Activated effector memory CD4-positive, alpha-beta T cell treated with anti-CD3 and anti-CD28 coated beads, Interleukin-2, amount 50 U/mL, for 16 hours (primary cell): ENCODE results near the gene ZNF653.
A peak's percentile ranks its signal among the peaks of the same experiment; 100 is the strongest.
"Not testable (repeated sequence)": the region's sequence is repeated elsewhere in the genome, so short reads cannot be mapped to it uniquely, and the experiment has no call there.

Experiments
- DNase-seq: peaks from one replicate; pipeline ENCODE4 v3.0.0-alpha.2; 2020

ZNF653 gene

DNA sequence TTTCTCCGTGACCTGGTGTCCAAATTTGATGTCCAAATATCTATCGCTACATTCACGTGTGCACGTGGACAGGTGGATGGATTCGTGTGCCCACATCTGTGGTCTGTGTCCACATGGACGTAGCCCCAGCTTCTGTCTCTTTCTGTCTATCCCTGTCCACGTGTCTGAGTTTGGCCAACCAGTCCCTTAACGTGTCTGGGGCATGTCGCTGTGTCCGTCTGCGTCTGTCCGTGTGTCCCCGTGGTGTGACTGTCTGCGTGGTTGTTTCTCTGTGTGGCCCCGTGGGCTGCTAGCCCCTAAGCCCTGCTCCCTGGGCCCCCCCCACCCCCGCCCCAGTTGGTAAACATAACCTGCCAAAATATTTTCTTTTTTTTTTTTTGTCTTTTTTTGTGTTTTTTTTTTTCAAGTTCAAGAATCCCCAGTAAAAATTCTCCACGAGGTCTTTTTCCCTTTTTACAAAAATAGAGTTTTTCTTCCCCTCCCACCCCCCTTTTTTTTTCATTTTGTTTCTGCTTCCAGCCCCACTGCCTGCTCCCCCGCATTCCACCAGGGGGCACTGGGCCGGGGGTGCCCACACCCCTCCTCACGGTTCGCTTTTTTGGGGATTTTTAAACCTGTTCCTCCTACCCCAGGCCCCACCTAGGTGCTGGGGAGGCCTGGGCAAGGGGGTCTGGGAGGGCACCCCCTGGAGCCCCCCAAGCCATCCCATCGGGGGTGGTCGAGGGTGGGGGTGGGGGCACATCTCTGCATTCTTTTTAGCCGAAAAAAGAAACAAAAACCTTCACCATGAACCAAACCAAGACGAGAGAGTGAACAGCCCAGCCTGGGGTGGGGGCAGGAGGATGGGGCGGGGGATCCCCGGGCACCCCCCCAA lies 51.9 kb downstream of the ZNF653 start:
- DNase-seq = no peak

DNA sequence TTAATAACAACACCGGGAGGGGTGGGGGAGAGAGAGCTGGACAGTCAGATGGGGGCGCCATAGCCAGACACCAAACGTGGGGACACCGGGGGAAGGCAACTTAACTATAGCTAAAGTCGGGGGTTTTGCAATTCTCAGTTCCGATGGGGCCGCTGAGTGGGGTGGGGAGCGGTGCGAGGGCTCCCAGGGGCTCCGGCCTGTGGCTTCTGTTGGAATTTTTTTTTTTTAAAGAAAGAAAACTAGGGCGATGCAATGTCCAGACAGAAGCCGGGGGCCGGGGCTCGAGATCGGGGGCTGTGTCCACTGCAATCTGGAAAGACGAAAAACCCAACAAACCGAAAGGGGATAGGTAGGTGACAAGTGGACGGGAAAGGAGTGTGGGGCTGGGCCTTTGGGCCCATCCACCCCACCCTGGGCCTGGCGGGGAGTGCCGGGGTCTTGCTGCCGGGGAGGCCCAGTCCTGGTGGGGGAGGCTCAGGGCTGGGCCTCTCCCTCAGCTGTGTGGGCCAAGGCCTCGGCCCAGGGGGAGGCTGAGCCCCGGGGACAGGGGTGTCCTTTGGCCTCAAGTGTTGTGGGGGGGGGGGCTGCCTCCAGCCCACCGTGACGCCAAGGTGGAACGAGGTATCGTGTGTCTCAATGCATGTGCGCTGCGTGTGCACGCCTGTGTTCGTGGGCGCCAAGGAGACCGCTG lies 52.9 kb downstream of the ZNF653 start:
- no peak for DNase-seq

- no peak for DNase-seq
These were observed 53.6 kb downstream of the ZNF653 start for GRCh38 chr19:11451871-11452619.

GRCh38 chr19:11451327-11451870 lies 54.2 kb downstream of the ZNF653 start:
- no peak for DNase-seq

GRCh38 chr19:11450570-11451326 lies 54.9 kb downstream of the ZNF653 start:
- no peak for DNase-seq

- DNase-seq = no peak
These were observed 56.6 kb downstream of the ZNF653 start for GRCh38 chr19:11448923-11449554.

GRCh38 chr19:11448410-11448809 lies 57.2 kb downstream of the ZNF653 start:
- no peak for DNase-seq

DNA sequence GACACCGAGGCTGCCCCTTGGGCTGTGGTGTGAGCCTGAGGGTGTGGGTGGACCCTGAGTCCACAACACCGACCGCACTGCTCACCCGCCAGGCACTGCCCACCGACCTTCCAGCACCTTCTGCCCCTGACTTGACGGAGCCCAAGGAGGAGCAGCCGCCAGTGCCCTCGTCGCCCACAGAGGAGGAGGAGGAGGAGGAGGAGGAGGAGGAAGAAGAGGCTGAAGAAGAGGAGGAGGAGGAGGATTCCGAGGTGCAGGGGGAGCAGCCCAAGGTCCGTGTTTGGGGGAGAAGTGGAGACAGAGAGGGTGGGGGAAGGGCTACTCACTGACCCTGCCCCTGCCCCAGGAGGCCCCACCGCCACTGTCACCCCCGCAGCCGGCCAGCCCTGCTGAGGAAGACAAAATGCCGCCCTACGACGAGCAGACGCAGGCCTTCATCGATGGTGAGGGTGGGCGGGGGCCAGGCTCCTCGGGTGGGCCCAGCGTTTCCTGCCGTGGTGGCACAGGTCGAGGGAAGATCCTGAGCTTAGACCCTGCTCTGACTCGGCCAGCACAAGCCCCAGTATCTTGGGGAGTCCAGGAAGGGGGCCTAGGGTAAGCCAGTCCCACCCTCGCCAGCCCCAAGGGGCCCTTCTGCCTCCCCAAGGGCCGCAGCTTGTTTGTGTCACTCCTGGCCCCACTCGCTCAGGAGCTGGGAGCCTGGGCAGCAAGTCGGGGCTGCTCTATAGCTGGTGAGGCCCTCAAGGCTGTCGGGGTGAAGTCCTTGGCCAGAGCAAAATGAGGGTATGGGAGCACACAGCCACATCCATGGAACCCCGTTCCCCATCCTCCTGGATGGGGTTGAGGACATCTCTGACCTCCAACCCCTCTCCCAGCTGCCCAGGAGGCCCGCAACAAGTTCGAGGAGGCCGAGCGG lies 58.0 kb downstream of the ZNF653 start:
- DNase-seq = no peak

- peak; percentile 81 for DNase-seq
These were observed 58.9 kb downstream of the ZNF653 start for GRCh38 chr19:11446652-11447301.

DNA sequence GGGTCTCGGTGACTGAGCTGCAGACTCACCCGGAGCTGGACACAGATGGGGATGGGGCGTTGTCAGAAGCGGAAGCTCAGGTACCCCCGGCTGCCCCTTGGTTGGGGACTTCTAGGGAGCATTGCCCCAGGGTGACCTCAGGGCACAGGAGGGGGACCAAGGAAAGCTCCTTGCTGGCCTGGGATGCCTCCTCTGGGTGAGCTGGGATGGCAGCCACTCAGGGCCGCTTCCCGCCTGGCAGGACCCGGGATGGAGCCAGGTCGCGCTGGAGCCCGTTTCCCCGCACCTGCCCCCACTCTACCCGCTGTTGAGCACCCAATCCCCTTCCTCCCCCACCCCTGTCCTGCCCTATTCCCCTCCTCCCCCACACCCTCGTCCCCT lies 59.4 kb downstream of the ZNF653 start:
- DNase-seq = no peak

DNA sequence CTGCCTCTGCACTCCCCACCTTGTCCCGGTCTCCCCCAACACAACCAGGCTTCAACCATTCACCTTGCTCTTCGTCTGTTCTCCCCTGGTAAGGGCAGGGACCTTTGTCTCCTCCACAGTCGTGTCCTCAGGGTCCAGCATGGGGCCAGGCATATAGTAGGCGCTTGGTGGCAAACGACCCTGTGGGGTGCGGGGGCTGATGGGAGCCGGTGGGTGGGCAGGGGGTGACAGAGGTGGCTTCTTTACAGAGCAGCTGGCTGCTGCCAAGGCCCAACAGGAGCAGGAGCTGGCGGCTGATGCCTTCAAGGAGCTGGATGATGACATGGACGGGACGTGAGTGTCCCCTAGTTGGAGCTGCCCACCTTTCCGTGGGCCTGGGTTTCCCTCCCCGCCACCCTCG lies 60.5 kb downstream of the ZNF653 start:
- DNase-seq = no peak

DNA sequence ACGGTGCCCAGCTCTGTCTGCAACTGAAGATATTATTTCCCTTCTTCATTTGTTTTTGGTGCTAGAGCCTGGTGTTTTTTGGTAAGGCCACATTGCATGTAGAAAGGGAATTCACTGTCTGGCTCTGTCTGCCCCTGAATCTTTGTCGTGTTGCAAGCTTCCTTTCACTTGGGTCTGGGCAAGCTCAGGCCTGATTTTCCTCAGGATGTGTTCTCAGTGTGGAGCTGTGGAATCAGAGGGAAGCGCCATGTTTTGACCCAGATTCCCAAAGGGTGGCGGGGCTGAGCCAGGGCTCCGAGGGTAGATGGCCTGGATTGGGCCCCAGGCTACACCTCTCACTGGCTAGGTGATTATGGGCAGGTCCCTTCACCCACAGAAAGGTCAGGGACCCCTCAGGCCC lies 61.6 kb downstream of the ZNF653 start:
- DNase-seq = no peak

GRCh38 chr19:11437955-11438354 lies 67.7 kb downstream of the ZNF653 start:
- no peak for DNase-seq

- DNase-seq = peak; percentile 73
These were observed 69.8 kb downstream of the ZNF653 start for GRCh38 chr19:11435833-11436313.

DNA sequence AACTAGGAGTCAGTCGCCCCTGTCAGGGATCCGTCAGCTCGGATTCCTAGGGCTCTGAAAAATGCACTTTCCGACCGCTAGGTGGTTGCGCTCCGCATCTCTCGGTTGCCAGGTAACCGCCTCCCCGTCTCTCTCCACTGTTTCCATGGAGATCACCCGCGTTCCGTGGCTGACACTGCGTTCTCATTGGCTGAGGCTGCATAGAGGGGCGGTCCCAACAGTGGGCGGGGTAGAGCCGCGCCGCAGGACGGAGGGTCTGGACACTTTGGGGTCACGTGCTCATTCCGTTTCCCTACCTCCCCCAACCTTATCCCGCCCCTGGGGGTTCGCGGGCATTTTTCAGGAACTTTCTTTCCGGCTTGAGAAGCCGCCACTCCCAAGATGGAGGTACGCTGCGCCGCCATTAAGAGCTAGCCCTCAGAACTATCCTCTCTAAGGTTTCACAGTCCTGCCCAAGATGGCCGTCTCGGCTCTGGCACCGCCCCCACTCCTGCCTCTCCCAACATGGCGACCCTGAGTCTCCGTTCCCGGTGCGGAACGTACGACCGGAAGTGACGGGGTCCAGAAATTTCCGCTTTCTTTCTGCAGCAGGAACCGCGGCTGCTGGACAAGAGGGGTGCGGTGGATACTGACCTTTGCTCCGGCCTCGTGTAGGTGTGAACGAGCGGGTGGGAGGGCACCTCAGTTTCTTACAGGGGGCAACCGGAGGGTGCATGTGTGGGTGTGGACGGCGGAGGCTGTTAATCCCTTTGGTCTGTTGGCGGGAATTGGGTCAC lies 70.4 kb downstream of the ZNF653 start, which contains the start of the genes ODAD3 and PRKCSH:
Gene ODAD3 (minus strand): TSS at position 65 of the 776 bp plus-strand sequence. CDS start 105 bp downstream, outside the sequence.
Gene PRKCSH (plus strand): TSS at position 579 of the 776 bp plus-strand sequence. CDS start 483 bp downstream, outside the sequence.
- peak; percentile 99 for DNase-seq

DNA sequence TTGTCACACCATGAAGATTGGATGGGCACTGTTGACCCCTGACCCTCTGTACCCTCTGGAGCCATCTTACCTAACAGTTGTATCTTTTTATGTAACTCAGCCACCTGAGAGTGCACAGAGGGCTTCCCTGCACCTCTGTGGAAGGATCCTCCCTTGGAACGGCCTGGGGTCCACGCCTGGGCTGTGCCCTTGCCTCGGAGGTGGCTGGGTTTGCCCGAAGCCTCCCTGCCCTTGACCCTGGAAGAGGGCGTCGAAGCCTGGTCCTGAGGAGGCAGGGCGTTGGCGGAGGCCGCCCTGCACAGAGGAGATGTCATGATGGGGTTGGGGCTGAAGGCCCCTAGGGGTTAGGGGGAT lies 71.0 kb downstream of the ZNF653 start:
- DNase-seq = no peak

- not testable (repeated sequence) for DNase-seq
These were observed 72.1 kb downstream of the ZNF653 start for GRCh38 chr19:11433526-11433925.
